Gastrocnemius medialis (tissue), 4 donors: ENCODE data around the gene PAN2. TPM values are rescaled to one million over a fixed set of nuclear protein-coding genes. Genes with fewer than 3 reads are reported as not detected.

Experiments used
- ATAC-seq, 2 donors: fragments of 150-250 bp; one replicate each; pipeline ENCODE4 v1.9.1; 2016
- DNase-seq, 2 donors: peaks; one replicate each; pipeline ENCODE4 v3.0.0-alpha.2; 2019
- H3K27ac ChIP-seq, 4 donors: fragments of 200-600 bp; sonication (generic); 1 replicate in 1 of 4; 2 replicates in 3 of 4; pipeline ENCODE4 v1.5.1; 2016 to 2018; ENCODE audit warnings: mild to moderate bottlenecking in 2 of 4, moderate library complexity in 1 of 4
- H3K27me3 ChIP-seq, 3 donors: fragments of 200-600 bp; sonication (generic) in 2 of 3; 1 replicate in 1 of 3; 2 replicates in 2 of 3; pipeline versions ENCODE4 v1.5.1 to v1.6.0; 2016 to 2019; ENCODE audit warnings: mild to moderate bottlenecking in 1 of 3, moderate library complexity in 1 of 3
- H3K36me3 ChIP-seq, 2 donors: fragments of 200-600 bp; sonication (generic) in 1 of 2; one replicate each; pipeline ENCODE4 v1.5.1; 2017 to 2018
- H3K4me1 ChIP-seq, 2 donors: fragments of 200-600 bp; sonication (generic) in 1 of 2; one replicate each; pipeline ENCODE4 v1.5.1; 2016 to 2017; ENCODE audit warnings: mild to moderate bottlenecking in 2 of 2
- H3K4me3 ChIP-seq, 4 donors: fragments of 200-600 bp; sonication (generic) in 3 of 4; 1 replicate in 1 of 4; 2 replicates in 3 of 4; pipeline ENCODE4 v1.5.1; 2016 to 2019; ENCODE audit warnings: mild to moderate bottlenecking in 2 of 4
- H3K9me3 ChIP-seq, 3 donors: fragments of 200-600 bp; sonication (generic) in 2 of 3; 1 replicate in 1 of 3; 2 replicates in 2 of 3; pipeline ENCODE4 v1.5.1; 2016 to 2019
- CTCF ChIP-seq, 5 experiments: fragments of 450-650 bp in 3 of 5; fragments of 200-600 bp in 2 of 5; sonication (generic) in 2 of 5; IDR thresholded peaks in 4 of 5; conservative IDR thresholded peaks in 1 of 5; 1 replicate in 4 of 5; 2 replicates in 1 of 5; pipeline ENCODE4 v1.5.1; 2016 to 2019; ENCODE audit warnings: antibody characterized with exemption in 5 of 5, mild to moderate bottlenecking in 3 of 5, moderate library complexity in 3 of 5
- POLR2A ChIP-seq, 2 donors: fragments of 450-650 bp; IDR thresholded peaks; one replicate each; pipeline ENCODE4 v1.6.1; 2017; ENCODE audit warnings: antibody characterized with exemption in 2 of 2, mild to moderate bottlenecking in 2 of 2, moderate library complexity in 2 of 2
- in situ Hi-C, 4 donors: fragments of 200-750 bp; cut with MboI; loops; one replicate each; pipeline versions ENCODE4 v1.15.0 to v1.8.0; 2017; ENCODE audit warnings: low sequenced_read_pairs in 4 of 4
- intact Hi-C: fragments of 100-400 bp; cut with DNase I; formaldehyde crosslinking; loops from one replicate; pipeline ENCODE4 v1.15.1; 2023; ENCODE audit warnings: low total_unique reads
- total RNA-seq, 4 donors: library from RNA; depleted of rRNA; stranded (reverse); fragments of >200 nt; gene quantifications; one replicate each; pipeline versions ENCODE4 v1.1.0 to v1.2.3, GENCODE V29; 2016

The PAN2 gene
- total RNA-seq, 4 donors from 2014 or later = 7.8 to 33.0 (median 11.6) TPM

- Histone ChIP-seq H3K27me3 (no peaks in the 10 kb centered on the region), H3K4me3 (peak overlapping the region; percentile 70 to 88 (median 80)), H3K4me1 (peaks cover 55 to 58% of the 10 kb centered on the region in 2 donors), H3K36me3 (peaks cover 0 to 30% of the 10 kb centered on the region in 2 donors), H3K27ac (peak overlapping the region; percentile 95 to 99 (median 98)), H3K9me3 (no peaks in the 10 kb centered on the region)
- DNase-seq (peak; percentile 35 to 85), ATAC-seq (peak; percentile 27 to 54)
- intact Hi-C loops = loop anchor here (1.0 to 10.0 kb wide), 3 partner anchors 33 to 553 kb away; partner anchors contain the start of genes BAZ2A, BLOC1S1 and CS
- in situ Hi-C loops = no loop called here
- TF ChIP-seq CTCF (IDR thresholded peaks at IDR 0.05 in 4 of 5, conservative IDR thresholded peaks at IDR 0.05 in 1 of 5) (no peak), POLR2A (IDR thresholded peaks at IDR 0.05) (no peak)
Measured at GRCh38 chr12:56267443-56268071, 66.2 kb downstream of the PAN2 start.

GRCh38 chr12:56266693-56267442 is 66.9 kb downstream of the PAN2 start, which contains the start of gene COQ10A:
COQ10A (plus strand) TSS chr12:56266942; CDS start chr12:56267119, 177 bp downstream.
- Histone ChIP-seq H3K4me3 (peak within 1 kb of the TSS; percentile 70 to 88 (median 80)), H3K9me3 (no peaks in the 10 kb centered on the region), H3K36me3 (peaks cover 0 to 23% of the 10 kb centered on the region in 2 donors), H3K27ac (peak within 1 kb of the TSS; percentile 95 to 99 (median 98)), H3K27me3 (no peaks in the 10 kb centered on the region), H3K4me1 (peaks cover 49 to 52% of the 10 kb centered on the region in 2 donors)
- in situ Hi-C loops (no loop called here), intact Hi-C loops (loop anchor here (1.0 to 10.0 kb wide), 3 partner anchors 33 to 552 kb away; partner anchors contain the start of genes BAZ2A, BLOC1S1 and CS)
- ATAC-seq = peak; percentile 64 to 75
- peak; percentile 48 to 81 (median 78) for TF ChIP-seq CTCF (IDR thresholded peaks at IDR 0.05 in 4 of 5, conservative IDR thresholded peaks at IDR 0.05 in 1 of 5)
- peak; percentile 97 to 98 for TF ChIP-seq POLR2A (IDR thresholded peaks at IDR 0.05)
- DNase-seq = peak; percentile 89 to 94

Other genes with a start within 250 kb of the PAN2 start
- gene PA2G4, start 229.4 kb downstream of the PAN2 start, total RNA-seq = 100 to 1,000 TPM; 109 to 204 (median 127) TPM
- 1,000 to 10,000 TPM; 1,323 to 2,217 (median 1,977) TPM for gene RPL41, start 217.4 kb downstream of the PAN2 start, total RNA-seq
- gene ZC3H10, start 215.7 kb downstream of the PAN2 start, total RNA-seq = 1 to 10 TPM; 3.1 to 9.1 (median 3.7) TPM
- gene ESYT1, start 205.7 kb downstream of the PAN2 start, total RNA-seq = 10 to 100 TPM; 45.9 to 77.7 (median 62.1) TPM
- 100 to 1,000 TPM; 159 to 334 (median 198) TPM for gene MYL6B, start 181.4 kb downstream of the PAN2 start, total RNA-seq
- gene MYL6, start 175.6 kb downstream of the PAN2 start, total RNA-seq = 100 to 1,000 TPM; 159 to 324 (median 202) TPM
- gene SMARCC2, start 144.5 kb downstream of the PAN2 start, total RNA-seq = 10 to 100 TPM; 34.1 to 56.9 (median 49.4) TPM
- 10 to 100 TPM; 46.5 to 58.9 (median 54.8) TPM for gene RNF41, start 112.1 kb downstream of the PAN2 start, total RNA-seq
- 10 to 100 TPM; 29.6 to 75.0 (median 42.8) TPM for gene NABP2, start 109.7 kb downstream of the PAN2 start, total RNA-seq
- gene SLC39A5, start 103.9 kb downstream of the PAN2 start, total RNA-seq = under 1 TPM in 1 of 4 donors, not detected in 3; 0.83 TPM
- 10 to 100 TPM; 14.7 to 30.9 (median 18.9) TPM for gene ANKRD52, start 75.6 kb downstream of the PAN2 start, total RNA-seq
- gene COQ10A, start 67.1 kb downstream of the PAN2 start, total RNA-seq = 10 to 100 TPM; 17.7 to 90.1 (median 54.5) TPM
- gene CS, start 33.7 kb downstream of the PAN2 start, total RNA-seq = 100 to 1,000 TPM; 211 to 359 (median 271) TPM
- gene CNPY2, start 18.0 kb downstream of the PAN2 start, total RNA-seq = 10 to 100 TPM; 21.7 to 59.1 (median 28.4) TPM
- not detected for gene IL23A, start 4.9 kb upstream of the PAN2 start, total RNA-seq
- 10 to 100 TPM; 21.0 to 33.2 (median 27.4) TPM for gene STAT2, start 26.1 kb upstream of the PAN2 start, total RNA-seq
- gene APOF, start 28.9 kb upstream of the PAN2 start, total RNA-seq = under 1 TPM in 1 of 4 donors, not detected in 3; 0.27 TPM
- gene TIMELESS, start 115.4 kb upstream of the PAN2 start, total RNA-seq = 1 to 10 TPM; 1.9 to 4.6 (median 2.5) TPM
- not detected for gene MIP, start 120.7 kb upstream of the PAN2 start, total RNA-seq
- 1 to 10 TPM; 1.6 to 4.7 (median 2.9) TPM for gene SPRYD4, start 134.6 kb upstream of the PAN2 start, total RNA-seq
- gene GLS2, start 154.2 kb upstream of the PAN2 start, total RNA-seq = 1 to 10 TPM in 1 of 4 donors, under 1 TPM in 1, not detected in 2; 0.53 to 1.9 TPM
- gene RBMS2, start 187.8 kb upstream of the PAN2 start, total RNA-seq = 10 to 100 TPM in 1 of 4 donors, 1 to 10 TPM in 3; 4.1 to 11.0 (median 5.4) TPM